ENCODE results near the gene ANKRD34A.
A peak's percentile ranks its signal among the peaks of the same experiment; 100 is the strongest.

Gene ANKRD34A

DNA sequence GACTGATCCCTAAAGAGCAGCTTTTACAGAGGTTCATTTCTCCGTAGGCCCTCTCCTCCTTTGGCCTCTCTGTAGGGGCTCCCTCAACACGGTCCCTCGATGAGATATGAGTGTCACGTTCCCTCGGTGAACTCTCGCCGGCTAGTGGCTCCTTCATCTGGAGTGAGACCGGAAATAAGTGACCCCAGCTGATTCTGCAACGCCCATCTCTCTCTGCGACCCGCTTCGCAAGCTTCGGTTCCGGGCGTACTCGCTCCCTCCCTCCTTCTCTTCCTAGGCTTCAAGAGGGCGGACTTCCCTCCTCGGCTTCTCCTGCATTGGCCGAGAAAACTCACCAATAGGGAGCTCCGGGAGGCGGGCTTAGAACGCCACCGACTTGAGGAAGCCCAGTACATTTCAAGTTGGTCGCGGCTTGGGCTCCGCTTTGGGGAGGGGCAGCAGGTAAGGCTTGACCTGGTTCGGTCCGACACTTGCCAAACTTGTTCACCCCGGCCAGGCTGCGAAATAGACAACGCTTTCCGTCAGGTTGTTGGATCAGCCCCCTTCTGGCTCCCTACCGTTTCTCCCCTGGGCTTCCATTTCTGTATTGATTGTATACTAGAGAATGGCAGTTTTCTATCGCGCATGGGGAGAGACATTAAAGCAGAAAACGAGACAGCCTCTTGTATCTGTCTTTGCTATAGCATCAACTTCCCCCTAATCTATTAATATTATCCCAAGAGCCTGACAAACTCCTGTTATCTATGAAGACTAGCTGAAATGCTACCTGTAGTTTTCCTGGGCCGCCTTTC lies at the start of gene ANKRD34A, which contains the start of gene POLR3GL:
TSS of gene ANKRD34A (minus strand) at position 248 of the 791 bp plus-strand sequence. CDS start 2,816 bp downstream, outside the sequence.
TSS of gene POLR3GL (plus strand) at position 363 of the 791 bp plus-strand sequence. CDS start 10,176 bp downstream, outside the sequence.
- peak; percentile 89 for DNase-seq (ENCODE audit: low read depth)

DNA sequence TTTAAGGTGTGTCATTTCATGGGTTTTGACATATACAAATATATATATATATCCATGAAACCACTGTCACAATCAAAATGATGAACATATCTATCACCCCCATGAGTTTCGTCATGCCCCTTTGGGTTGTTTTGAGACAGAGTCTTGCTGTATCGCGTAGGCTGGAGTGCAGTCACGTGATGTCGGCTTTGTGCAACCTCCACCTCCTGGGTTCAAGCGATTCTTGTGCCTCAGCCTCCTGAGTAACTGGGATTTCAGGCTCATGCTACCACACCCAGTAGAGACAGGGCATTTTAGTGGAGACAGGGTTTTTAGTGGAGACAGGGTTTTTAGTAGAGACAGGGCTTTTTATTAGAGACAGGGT lies 49.2 kb upstream of the ANKRD34A start:
- DNase-seq (ENCODE audit: low read depth), result no peak

DNA sequence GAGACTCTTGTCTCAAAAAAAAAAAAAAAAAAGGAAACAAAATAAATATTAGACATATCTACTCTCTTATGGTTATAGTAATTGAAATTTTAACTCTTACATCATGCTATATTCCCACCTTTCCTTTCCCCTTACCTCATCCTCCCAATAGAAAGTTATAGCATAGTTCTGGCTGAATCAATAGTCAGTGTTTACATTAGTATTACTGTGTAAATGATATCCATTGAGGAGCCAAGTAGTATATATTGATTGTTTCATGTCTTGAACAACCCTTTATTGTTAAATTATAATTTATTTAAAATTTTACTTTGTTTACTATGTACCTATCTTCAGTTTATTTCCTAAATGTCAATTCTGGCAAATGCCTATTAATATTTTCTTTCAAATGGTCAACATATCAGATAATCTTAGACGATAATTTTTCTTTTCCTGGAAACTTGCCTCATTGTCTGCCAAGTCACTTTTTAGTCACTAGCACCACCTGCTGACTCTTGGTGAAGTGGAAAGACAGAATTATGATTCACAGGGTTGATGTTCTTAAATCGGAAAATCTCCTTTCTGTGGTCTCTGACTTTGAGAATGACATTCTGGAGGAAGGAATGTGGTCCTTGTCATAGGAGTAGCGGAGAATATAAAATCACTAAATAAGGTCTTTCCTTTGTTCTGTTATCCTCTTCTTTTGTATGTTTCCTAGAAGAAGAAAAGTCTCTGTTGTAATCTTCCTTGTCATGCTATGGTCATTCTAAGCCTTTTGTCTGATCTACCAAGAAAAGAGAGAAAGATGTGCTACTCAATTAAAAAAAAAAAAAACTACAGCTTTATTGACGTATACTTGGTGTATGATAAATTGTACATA lies 48.6 kb upstream of the ANKRD34A start:
- DNase-seq (ENCODE audit: low read depth), result peak; percentile 24

DNA sequence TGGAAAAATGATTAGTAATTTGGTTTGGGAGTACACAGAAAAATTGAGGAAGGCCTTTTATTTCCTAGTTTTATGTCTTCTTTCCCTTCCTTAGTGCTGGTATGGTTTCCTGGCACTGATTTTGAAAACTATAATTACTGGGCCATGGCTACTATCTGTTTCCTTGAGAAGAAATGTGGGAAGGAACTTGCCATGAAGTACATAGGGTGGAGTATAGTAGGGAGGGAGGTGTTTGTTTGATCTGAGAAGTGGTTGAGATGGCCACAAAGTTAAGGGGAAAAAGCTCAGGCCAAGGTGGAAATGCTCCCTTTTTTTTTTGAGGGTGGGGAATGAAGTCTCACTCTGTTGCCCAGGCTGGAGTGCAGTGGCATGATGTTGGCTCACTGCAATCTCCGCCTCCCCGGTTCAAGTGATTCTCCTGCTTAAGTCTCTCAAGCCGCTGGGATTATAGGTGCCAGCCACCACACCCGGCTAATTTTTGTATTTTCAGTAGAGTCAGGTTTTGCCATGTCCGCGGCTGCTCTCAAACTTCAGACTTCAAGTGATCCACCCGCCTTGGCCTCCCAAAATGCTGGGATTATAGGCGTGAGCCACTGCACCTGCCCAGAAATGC lies 45.9 kb upstream of the ANKRD34A start:
- DNase-seq (ENCODE audit: low read depth), result no peak

DNA sequence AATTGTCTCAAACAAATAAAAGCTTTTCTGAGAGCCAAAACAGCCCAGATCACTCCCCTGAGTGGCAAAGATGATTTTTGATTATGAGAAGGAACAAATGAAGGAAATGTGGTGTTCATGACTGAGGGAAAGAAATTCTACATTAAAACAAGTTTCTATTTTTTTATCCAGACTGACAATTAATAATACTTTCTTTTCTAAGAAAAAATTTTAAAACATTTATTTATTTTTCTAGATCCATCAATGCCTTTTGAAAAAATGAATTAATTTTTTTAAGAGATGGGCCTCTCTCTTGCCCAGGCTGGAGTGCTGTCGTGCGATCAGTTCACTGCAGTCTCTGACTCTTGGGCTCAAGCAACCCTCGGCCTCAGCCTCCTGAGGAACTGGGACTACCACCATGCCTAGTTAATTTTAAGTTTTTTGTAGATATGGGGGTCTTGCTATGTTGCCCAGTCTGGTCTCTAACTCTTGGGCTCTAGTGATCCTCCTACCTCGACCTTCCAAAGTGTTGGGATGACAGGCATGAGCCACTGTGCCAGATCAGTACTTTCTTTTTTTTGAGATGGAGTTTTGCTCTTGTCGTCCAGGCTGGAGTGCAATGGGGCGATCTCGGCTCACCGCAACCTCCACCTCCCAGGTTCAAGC lies 43.2 kb upstream of the ANKRD34A start:
- no peak for DNase-seq (ENCODE audit: low read depth)

DNA sequence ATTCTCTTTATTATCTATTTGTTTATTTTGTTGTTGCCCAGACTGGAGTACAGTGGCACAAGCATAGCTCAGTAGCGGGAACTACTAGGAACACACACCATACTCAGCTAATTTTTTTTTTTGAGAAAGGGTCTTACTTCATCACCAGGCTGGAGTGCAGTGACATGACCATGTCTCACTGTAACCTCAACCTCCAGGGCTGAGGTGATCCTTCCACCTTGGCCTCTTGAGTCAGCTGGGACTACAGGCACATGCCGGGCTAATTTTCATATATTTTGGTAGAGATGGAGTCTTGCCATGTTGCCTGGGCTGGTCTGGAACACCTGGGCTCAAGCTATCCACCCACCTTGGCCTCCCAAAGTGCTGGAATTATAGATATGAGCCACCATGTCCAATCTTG lies 37.3 kb upstream of the ANKRD34A start:
- DNase-seq (ENCODE audit: low read depth), result no peak

DNA sequence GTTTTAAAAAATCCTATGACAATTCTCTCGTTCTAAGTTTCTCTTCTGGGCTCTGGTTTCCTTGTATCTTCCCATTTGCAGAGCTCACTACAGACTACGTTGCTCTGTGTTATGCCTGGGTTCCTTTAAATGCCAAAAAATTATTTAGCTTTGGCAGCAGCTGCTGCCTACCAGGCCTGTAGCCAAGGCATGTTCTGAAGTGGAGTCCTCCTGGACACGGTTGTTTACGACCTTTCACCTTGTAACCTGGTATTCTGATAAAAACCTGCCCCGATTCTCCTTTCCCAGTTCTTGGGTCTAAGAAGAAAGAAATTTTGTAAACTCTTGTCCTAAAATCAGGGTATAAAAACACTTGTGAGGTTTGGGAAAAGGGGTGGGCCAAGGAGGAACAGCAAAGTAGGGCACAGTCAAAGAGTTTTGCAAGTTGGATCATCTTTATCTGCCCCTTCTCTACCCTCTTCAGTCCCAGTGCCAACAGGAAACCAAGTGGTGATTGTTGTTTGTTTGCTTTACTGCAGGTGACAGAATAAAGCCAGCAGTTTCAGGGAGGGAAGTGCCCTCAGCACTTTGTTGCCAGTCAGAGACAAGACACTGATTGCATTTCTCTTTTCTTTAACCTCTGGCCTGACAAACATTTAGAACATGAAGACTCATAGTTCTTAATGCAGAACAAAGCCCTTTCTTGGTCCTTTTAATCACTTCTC lies 35.1 kb upstream of the ANKRD34A start:
- DNase-seq (ENCODE audit: low read depth), result peak; percentile 25

DNA sequence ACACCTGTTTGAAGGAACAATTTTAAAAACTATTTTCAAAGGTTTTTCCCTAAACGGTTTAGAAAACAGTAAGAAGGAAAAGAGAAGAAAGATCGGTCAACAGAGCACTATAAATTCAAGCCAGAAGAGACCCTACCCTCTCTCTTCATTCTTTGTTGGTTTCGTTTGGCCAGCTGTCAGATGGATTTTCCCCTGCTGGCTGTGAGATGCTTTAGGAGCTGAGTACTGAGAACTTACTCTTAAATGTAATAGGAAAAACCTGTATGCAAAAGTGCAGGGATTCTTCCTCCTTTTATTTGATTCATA lies 33.3 kb upstream of the ANKRD34A start:
- DNase-seq (ENCODE audit: low read depth), result no peak

DNA sequence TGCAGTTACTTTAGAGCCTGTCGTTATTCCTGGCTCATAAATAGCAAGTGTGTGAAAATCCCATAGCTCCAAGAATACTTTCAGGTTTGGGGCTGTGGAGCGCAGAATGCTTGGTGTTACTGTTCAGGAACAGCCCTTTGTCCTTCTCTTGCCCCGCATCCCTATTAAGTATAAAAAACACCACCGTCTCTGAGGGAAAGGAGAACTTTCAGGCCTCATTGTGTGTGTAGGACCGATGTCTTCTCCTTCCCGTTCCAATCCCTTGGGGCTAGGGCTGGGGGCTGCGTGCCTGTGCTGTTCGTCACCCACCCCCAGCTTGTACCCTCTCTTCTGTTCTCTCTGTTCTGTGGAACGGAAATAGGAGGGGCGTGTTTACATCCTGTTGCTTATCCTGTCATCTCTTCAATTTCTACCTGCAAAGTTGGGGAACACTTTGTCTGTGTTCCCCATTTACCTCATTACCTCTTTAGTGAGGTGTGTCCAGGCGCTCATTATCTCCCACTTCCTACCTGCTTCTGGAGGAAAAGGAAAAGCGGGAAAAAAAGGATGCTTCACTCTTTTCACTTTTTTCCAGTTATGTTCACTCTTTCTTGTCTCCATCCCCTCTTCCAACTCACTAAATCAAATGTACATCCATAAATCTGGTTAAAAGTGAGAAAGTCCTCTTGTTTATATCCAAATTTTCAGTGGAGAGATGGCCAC lies 32.8 kb upstream of the ANKRD34A start:
- DNase-seq (ENCODE audit: low read depth), result peak; percentile 57

DNA sequence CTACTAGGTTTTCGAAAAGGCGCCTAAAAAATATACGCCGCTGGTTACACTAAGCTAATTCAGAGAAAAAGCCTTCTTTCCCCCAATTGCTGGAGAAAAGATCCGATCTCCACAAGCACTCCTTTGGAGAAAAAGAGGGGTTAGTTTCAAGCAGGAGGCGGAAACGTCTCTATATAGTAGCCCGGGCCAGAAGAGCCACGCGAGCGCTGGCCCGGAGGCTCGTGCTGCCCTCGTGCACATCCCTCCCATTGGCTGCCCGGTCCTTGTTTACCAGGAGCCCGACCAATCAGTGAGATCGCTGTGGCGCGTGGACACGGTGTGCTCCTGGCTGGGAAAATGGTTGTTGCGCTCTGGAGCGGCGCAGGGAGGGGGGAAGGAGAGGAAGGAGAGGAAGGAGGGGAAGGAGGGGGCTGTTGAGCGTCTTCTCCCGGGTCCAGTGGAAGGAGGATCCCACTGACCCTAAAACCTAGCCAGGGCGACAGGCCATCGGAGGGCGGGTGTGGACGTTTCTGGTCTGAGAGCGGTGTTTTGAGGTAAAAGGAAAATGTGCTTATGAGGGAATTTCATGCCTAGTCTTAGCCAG lies 32.1 kb upstream of the ANKRD34A start, which contains the start of gene TXNIP:
TSS of gene TXNIP (minus strand) at position 147 of the 583 bp plus-strand sequence. CDS start 313 bp downstream, outside the sequence.
- peak; percentile 87 for DNase-seq (ENCODE audit: low read depth)

DNA sequence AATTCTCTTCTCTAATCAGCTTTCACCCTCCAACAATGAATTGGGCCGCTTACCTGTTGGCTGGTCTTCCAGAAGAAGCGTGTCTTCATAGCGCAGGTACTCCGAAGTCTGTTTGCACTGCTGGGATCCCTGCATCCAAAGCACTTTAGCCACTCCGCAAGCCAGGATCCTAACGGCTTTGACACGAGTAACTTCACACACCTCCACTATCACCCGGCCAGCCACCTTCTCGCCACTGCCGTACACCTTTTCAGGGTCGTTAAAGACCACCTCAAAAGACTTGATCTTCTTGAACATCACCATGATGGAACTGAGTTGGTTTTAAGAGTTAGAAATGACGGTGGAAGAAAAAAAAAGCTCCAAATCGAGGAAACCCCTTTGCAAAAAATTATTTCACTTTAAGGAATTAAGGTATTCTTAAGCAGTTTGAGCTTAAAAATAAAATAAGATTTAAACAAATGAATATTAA lies 31.6 kb upstream of the ANKRD34A start:
- no peak for DNase-seq (ENCODE audit: low read depth)

DNA sequence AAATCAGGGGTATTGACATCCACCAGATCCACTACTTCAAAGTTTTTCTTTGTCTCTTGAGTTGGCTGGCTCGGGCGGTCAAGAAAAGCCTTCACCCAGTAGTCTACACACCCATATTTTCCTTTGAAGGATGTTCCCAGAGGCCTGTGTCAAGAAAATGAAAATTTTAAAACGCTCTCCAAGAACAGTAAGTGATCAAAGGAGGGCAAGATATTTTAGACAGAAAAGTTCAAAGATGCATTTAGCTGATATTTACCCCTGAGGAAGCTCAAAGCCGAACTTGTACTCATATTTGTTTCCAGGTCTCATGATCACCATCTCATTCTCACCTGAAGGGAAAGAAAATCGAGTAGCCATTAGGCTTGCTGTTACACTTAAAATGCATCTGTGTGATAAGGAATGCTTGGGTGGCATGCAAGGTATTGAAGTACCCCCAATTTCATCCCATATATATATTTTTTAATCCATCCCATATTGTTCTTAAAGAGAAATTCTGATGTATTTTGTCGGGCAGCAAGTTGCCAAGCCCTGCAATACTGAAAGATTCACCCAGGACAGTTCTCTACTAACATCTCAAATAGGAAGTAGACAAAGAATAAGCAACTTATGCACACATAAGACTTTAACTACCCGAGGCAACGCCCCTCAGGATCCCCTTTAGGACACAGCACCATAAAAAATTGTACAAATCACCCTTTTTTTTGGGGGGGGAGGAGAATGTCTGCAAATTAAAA lies 30.9 kb upstream of the ANKRD34A start:
- DNase-seq (ENCODE audit: low read depth), result no peak

DNA sequence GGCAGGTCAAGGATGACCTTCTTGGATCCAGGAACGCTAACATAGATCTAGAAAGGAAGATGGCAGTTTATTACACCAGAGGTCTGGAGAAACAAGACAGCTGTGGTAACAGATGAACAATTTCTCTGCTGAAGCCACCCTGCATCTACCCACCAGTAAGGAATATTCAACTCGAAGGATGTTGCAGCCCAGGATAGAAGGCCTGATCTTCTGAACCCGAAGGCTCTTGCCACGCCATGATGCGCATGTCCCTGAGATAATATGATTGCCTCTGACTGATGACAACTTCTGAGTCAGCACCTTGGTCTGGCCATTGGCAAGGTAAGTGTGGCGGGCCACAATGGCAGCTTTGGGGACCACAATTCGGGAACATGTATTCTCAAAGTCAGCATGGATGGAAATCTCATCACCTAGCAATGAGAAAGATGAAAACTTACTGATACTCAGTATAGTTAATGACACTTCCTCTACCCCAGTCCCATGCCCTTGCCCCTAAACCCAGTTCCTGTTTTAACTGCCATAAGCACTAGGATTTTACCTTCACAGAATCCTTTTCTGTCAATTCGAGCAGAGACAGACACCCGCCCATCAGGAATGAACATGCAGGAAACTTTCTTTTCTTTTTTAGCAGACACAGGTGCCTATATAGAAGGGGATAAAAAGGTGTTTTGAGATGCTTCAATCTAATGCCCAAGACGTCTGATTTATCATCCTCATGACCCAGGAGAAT lies 30.2 kb upstream of the ANKRD34A start:
- peak; percentile 21 for DNase-seq (ENCODE audit: low read depth)

DNA sequence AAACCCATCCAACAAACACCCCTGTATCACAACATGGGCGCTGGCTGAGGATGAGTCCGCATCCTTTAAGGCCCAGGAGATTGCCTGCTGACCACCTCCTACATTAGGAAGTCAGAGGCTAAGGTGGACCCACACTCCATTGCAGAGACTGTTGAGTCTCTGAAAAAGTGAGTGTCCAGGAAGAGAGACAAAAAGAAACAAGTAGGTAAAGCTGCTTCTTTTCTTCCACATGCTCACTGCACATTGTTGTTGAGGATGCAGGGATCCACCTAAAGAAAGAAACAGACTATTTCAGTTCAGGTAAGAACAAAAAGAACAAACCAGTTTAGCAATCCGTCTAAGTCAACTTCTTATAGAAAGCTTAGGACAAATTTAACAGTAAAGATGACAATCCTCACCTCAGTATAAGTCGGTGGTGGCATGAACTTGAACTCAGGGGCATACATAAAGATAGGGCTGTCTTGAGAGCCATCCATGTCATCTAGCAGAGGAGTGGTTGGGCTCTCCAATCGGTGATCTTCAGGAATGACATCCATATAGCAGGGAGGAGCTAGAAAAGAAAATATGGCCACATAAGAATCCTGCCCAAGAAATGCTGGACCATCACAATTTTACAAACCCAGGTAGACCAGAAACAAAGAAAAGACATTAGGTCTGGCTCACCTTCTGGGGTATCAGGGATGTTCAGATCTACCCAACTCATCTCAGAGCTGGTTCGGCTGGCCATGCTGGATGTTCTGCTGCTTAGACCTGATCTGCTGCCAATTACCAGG lies 29.4 kb upstream of the ANKRD34A start:
- DNase-seq (ENCODE audit: low read depth), result no peak

DNA sequence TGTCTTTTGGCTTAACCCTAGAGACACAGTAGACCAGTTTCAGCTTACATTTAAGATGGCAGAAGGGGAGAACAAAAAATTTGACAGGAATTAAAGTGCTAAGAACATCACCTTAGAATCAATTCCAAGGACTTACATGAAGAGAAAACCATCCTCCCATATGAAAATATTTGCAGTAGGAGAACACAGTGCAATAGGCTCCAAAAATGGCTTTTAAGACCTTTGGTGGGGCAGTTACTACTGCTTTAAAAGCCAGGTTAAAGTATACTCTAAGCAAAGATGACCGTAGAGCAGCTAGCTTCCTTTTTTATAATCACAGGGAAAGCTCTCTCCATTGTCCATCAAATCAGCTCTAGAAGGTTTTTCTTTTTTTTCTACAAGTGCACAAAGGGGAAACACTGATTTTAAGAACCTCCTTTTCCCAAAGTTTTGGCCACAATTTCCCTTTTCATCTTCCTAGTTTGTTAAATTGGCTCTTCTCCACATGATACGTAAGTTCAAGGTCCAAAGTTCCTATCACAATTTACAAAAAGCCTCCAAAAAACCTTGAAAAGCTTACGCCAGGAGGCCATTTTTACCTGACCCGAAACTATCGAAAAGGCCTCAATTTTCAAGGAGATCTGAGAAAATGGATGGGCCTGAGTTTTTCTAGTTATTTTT lies 28.7 kb upstream of the ANKRD34A start:
- no peak for DNase-seq (ENCODE audit: low read depth)

DNA sequence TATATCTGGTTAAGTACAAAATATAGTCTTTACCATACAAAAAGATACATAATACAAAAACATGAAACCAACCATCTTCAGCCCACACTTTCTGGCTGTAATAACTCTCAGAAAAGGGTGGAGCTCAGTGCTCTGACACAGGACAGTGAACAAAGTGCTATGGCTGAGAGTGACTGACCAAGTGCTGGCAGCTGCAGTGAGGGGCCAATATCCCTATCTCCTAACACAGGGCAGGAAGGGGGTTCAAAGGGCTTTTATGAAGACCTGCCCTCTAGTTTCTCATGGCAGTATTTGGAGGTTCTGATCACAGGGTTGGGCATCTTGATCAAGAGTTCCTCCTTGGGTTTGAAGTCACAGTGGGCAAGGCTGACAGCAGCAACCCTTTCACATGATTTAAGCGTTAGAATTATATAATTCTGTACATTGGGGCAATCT lies 28.1 kb upstream of the ANKRD34A start:
- no peak for DNase-seq (ENCODE audit: low read depth)

DNA sequence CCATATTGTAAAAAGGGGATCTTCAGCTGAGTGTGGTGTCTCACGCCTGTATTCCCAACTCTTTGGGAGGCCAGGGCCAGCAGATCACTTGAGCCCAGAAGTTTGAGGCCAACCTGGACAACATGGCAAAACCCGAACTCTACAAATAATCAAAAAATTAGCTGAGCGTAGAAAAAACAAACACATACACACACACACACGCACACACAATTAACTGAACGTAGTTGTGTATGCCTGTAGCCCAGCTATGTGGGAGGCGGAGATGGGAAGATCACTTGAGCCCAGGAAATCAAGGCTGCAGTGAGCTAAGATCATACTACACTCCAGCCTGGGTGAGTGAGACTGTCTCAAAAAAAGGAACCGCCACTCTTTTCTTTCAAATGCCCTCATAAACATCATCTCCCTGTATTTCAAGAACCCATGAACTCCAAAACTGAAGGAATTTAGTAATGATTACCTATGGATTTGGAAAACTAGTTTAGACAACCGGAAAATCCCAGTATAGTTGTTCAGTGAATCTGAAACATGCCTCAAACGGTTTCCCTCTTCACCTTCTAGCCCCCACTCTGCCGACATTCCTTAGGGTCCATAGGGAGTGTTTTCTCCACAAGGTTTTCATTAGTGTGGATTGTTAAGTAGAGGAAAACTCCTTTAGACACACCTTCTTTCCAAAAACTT lies 27.5 kb upstream of the ANKRD34A start:
- no peak for DNase-seq (ENCODE audit: low read depth)

Measured in T-helper 22 cell (primary cell).